ENCODE results near the gene ATRIP.

Gene ATRIP

GRCh38 chr3:48511551-48511950 lies 65.0 kb downstream of the ATRIP start:
- no peaks in the 10 kb centered on the region for H3K36me3 ChIP-seq (ENCODE audit: insufficient read depth, low read length)
- H2AFZ ChIP-seq (ENCODE audit: low read length) = no peak overlapping the region

GRCh38 chr3:48514431-48515227 lies 68.1 kb downstream of the ATRIP start:
- Histone ChIP-seq H3K4me2 (ENCODE audit: low read length) (no peak overlapping the region), H2AFZ (ENCODE audit: low read length) (no peak overlapping the region), H3K9me2 (ENCODE audit: low read depth, low read length) (no peaks in the 10 kb centered on the region), H3K9ac (ENCODE audit: low read length) (no peak overlapping the region), H3K79me2 (ENCODE audit: insufficient read depth, low read length) (no peaks in the 10 kb centered on the region), H3K4me1 (ENCODE audit: insufficient read depth, low read length, severe bottlenecking) (no peaks in the 10 kb centered on the region), H3K36me3 (ENCODE audit: insufficient read depth, low read length) (peaks cover 6% of the 10 kb centered on the region; the same call in 1 of the 2 replicates), H3K4me3 (ENCODE audit: low read depth, low read length, poor library complexity, severe bottlenecking) (no peak overlapping the region), H3K27me3 (ENCODE audit: insufficient read depth, low read length) (no peaks in the 10 kb centered on the region), H3K9me3 (ENCODE audit: low read length) (no peaks in the 10 kb centered on the region), H3F3A (ENCODE audit: insufficient read depth, low read length) (no peaks in the 10 kb centered on the region), H4K20me1 (ENCODE audit: insufficient read depth, low read length) (no peaks in the 10 kb centered on the region), H3K27ac (ENCODE audit: low read depth, low read length, poor library complexity, severe bottlenecking) (no peak overlapping the region)
- TF ChIP-seq EZH2 (IDR thresholded peaks at IDR 0.05; ENCODE audit: borderline replicate concordance, low read length) = no peak
- no peak for TF ChIP-seq CTCF (IDR thresholded peaks at IDR 0.05; ENCODE audit: low read length)

More at GRCh38 chr3:48511551-48511950, 65.0 kb downstream of the ATRIP start:
- Histone ChIP-seq H3K27me3 (ENCODE audit: insufficient read depth, low read length) (no peaks in the 10 kb centered on the region), H3K9ac (ENCODE audit: low read length) (no peak overlapping the region), H3K79me2 (ENCODE audit: insufficient read depth, low read length) (no peaks in the 10 kb centered on the region), H3F3A (ENCODE audit: insufficient read depth, low read length) (no peaks in the 10 kb centered on the region), H3K9me2 (ENCODE audit: low read depth, low read length) (no peaks in the 10 kb centered on the region), H3K9me3 (ENCODE audit: low read length) (no peaks in the 10 kb centered on the region), H3K4me1 (ENCODE audit: insufficient read depth, low read length, severe bottlenecking) (no peaks in the 10 kb centered on the region), H4K20me1 (ENCODE audit: insufficient read depth, low read length) (no peaks in the 10 kb centered on the region), H3K4me3 (ENCODE audit: low read depth, low read length, poor library complexity, severe bottlenecking) (no peak overlapping the region), H3K4me2 (ENCODE audit: low read length) (no peak overlapping the region), H3K27ac (ENCODE audit: low read depth, low read length, poor library complexity, severe bottlenecking) (no peak overlapping the region)
- TF ChIP-seq CTCF (IDR thresholded peaks at IDR 0.05; ENCODE audit: low read length) (no peak), EZH2 (IDR thresholded peaks at IDR 0.05; ENCODE audit: borderline replicate concordance, low read length) (no peak)

All from OCI-LY1 (cell line).